Muscle layer of colon (tissue), 2 donors: ENCODE measurements around the gene BCL2L11.

Experiments used
- H3K27ac ChIP-seq: one replicate; pipeline ENCODE4 v1.7.0; 2013; ENCODE audit warnings: low read depth, mild to moderate bottlenecking, low read length, moderate library complexity
- H3K27me3 ChIP-seq, 2 donors: one replicate each; pipeline ENCODE4 v1.7.0; 2013; ENCODE audit warnings: low read length in 2 of 2, mild to moderate bottlenecking in 2 of 2; ENCODE audit not compliant: insufficient read depth in 2 of 2, control insufficient read depth in 1 of 2
- H3K36me3 ChIP-seq: one replicate; pipeline ENCODE4 v1.7.0; 2013; ENCODE audit warnings: mild to moderate bottlenecking, low read length; ENCODE audit not compliant: insufficient read depth
- H3K4me1 ChIP-seq: one replicate; pipeline ENCODE4 v1.7.0; 2013; ENCODE audit warnings: mild to moderate bottlenecking, low read length; ENCODE audit not compliant: insufficient read depth
- H3K4me3 ChIP-seq, 2 donors: one replicate each; pipeline ENCODE4 v1.7.0; 2013; ENCODE audit warnings: low read length in 2 of 2, low read depth in 1 of 2, mild to moderate bottlenecking in 1 of 2, moderate library complexity in 1 of 2
- H3K9ac ChIP-seq: one replicate; pipeline ENCODE4 v1.7.0; 2013; ENCODE audit warnings: low read length
- H3K9me3 ChIP-seq: one replicate; pipeline ENCODE4 v1.7.0; 2013; ENCODE audit warnings: mild to moderate bottlenecking, low read length
- donor health status: abdominal sarcoma.
- donor health status: Adenocarcinoma of cecum.

Gene BCL2L11

GRCh38 chr2:111102216-111102615 lies 18.5 kb upstream of the BCL2L11 start:
- H3K4me1 ChIP-seq = no peaks in the 10 kb centered on the region
- H3K27me3 ChIP-seq = no peaks in the 10 kb centered on the region
- no peak overlapping the region for H3K9ac ChIP-seq
- H3K9me3 ChIP-seq = no peaks in the 10 kb centered on the region
- no peak overlapping the region for H3K4me3 ChIP-seq
- H3K36me3 ChIP-seq = no peaks in the 10 kb centered on the region
- H3K27ac ChIP-seq = no peak overlapping the region

GRCh38 chr2:111105926-111106325 lies 14.8 kb upstream of the BCL2L11 start:
- no peak overlapping the region for H3K9ac ChIP-seq
- H3K4me1 ChIP-seq = no peaks in the 10 kb centered on the region
- H3K9me3 ChIP-seq = no peaks in the 10 kb centered on the region
- no peaks in the 10 kb centered on the region for H3K27me3 ChIP-seq
- H3K27ac ChIP-seq = no peak overlapping the region
- H3K4me3 ChIP-seq = no peak overlapping the region
- no peaks in the 10 kb centered on the region for H3K36me3 ChIP-seq

- no peaks in the 10 kb centered on the region for H3K27me3 ChIP-seq
- H3K4me3 ChIP-seq = no peak overlapping the region
- no peak overlapping the region for H3K27ac ChIP-seq
- H3K4me1 ChIP-seq = no peaks in the 10 kb centered on the region
- H3K36me3 ChIP-seq = no peaks in the 10 kb centered on the region
- H3K9me3 ChIP-seq = no peaks in the 10 kb centered on the region
- no peak overlapping the region for H3K9ac ChIP-seq
Observed at GRCh38 chr2:111106706-111107105, 14.0 kb upstream of the BCL2L11 start.

GRCh38 chr2:111108745-111109271 lies 11.9 kb upstream of the BCL2L11 start:
- H3K27me3 ChIP-seq = no peaks in the 10 kb centered on the region
- no peak overlapping the region for H3K4me3 ChIP-seq
- no peaks in the 10 kb centered on the region for H3K36me3 ChIP-seq
- H3K4me1 ChIP-seq = no peaks in the 10 kb centered on the region
- H3K27ac ChIP-seq = no peak overlapping the region
- H3K9me3 ChIP-seq = no peaks in the 10 kb centered on the region
- H3K9ac ChIP-seq = no peak overlapping the region

GRCh38 chr2:111111101-111111755 lies 9.5 kb upstream of the BCL2L11 start:
- Histone ChIP-seq H3K27ac (no peak overlapping the region), H3K4me1 (no peaks in the 10 kb centered on the region), H3K9me3 (no peaks in the 10 kb centered on the region), H3K36me3 (no peaks in the 10 kb centered on the region), H3K27me3 (peaks cover 0 to under 1% of the 10 kb centered on the region in 2 donors), H3K4me3 (no peak overlapping the region), H3K9ac (no peak overlapping the region)

- Histone ChIP-seq H3K36me3 (no peaks in the 10 kb centered on the region), H3K9me3 (no peaks in the 10 kb centered on the region), H3K4me3 (no peak overlapping the region), H3K4me1 (peaks cover 10% of the 10 kb centered on the region), H3K27me3 (peaks cover 19 to 23% of the 10 kb centered on the region in 2 donors), H3K9ac (no peak overlapping the region), H3K27ac (no peak overlapping the region)
Observed at GRCh38 chr2:111113838-111114237, 6.9 kb upstream of the BCL2L11 start.

- no peaks in the 10 kb centered on the region for H3K36me3 ChIP-seq
- no peak overlapping the region for H3K27ac ChIP-seq
- H3K4me1 ChIP-seq = peaks cover 20% of the 10 kb centered on the region
- H3K9ac ChIP-seq = no peak overlapping the region
- H3K27me3 ChIP-seq = peaks cover 25 to 40% of the 10 kb centered on the region in 2 donors
- H3K4me3 ChIP-seq = no peak overlapping the region
- no peaks in the 10 kb centered on the region for H3K9me3 ChIP-seq
Observed at GRCh38 chr2:111116011-111116746, 4.5 kb upstream of the BCL2L11 start.

GRCh38 chr2:111116843-111117597 lies 3.7 kb upstream of the BCL2L11 start:
- Histone ChIP-seq H3K36me3 (no peaks in the 10 kb centered on the region), H3K9me3 (no peaks in the 10 kb centered on the region), H3K27ac (no peak overlapping the region), H3K9ac (no peak overlapping the region), H3K27me3 (peaks cover 25 to 46% of the 10 kb centered on the region in 2 donors), H3K4me1 (peaks cover 25% of the 10 kb centered on the region), H3K4me3 (peak overlapping the region; percentile 25 to 65)

- Histone ChIP-seq H3K9ac (no peak overlapping the region), H3K4me1 (peaks cover 26% of the 10 kb centered on the region), H3K27me3 (peaks cover 25 to 47% of the 10 kb centered on the region in 2 donors), H3K9me3 (no peaks in the 10 kb centered on the region), H3K36me3 (no peaks in the 10 kb centered on the region), H3K27ac (no peak overlapping the region), H3K4me3 (peak overlapping the region; percentile 25 to 65)
Observed at GRCh38 chr2:111117598-111118480, 2.9 kb upstream of the BCL2L11 start.

- Histone ChIP-seq H3K27ac (no peak overlapping the region), H3K27me3 (peaks cover 26 to 47% of the 10 kb centered on the region in 2 donors), H3K4me3 (peak overlapping the region in 1 of 2 donors; percentile 65), H3K4me1 (peaks cover 31% of the 10 kb centered on the region), H3K9me3 (no peaks in the 10 kb centered on the region), H3K9ac (no peak overlapping the region), H3K36me3 (no peaks in the 10 kb centered on the region)
Observed at GRCh38 chr2:111118481-111118980, 2.2 kb upstream of the BCL2L11 start.
